HG03280 (cell line): Measurements from ENCODE around the gene ADAM23.

Experiments
- ATAC-seq: cut with Tn5 transposase; IDR thresholded peaks from one replicate; pipeline ENCODE4 v1.9.1; 2021; ENCODE audit warnings: mild to moderate bottlenecking, moderate library complexity; ENCODE audit not compliant: unreplicated experiment

The ADAM23 gene

DNA sequence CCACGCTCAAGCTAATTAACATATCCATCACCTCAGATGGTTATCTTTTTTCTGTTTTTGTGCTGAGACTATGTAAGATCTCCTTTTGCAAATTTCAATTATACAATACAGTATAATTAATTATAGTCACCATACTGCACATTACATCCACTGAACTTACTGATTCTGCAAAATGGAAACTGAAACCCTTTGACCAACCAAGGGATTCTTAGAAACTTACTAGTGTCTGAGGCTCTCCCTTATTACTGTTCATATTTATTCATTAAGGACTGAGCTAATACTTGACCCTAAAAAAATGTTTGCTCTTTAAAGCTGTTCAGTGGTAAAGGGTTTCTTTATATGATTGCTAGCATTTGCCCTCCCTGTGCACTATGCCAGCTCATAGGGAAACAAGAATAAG is 50.7 kb downstream of the ADAM23 start:
- no peak for ATAC-seq

- no peak for ATAC-seq
Observed at GRCh38 chr2:206502729-206503128, 59.4 kb downstream of the ADAM23 start.

GRCh38 chr2:206511283-206511682 is 68.0 kb downstream of the ADAM23 start:
- ATAC-seq: no peak

GRCh38 chr2:206512999-206513398 is 69.7 kb downstream of the ADAM23 start:
- ATAC-seq: no peak

- no peak for ATAC-seq
Observed at GRCh38 chr2:206515580-206515979, 72.2 kb downstream of the ADAM23 start.

GRCh38 chr2:206518997-206519396 is 75.7 kb downstream of the ADAM23 start:
- ATAC-seq: no peak

DNA sequence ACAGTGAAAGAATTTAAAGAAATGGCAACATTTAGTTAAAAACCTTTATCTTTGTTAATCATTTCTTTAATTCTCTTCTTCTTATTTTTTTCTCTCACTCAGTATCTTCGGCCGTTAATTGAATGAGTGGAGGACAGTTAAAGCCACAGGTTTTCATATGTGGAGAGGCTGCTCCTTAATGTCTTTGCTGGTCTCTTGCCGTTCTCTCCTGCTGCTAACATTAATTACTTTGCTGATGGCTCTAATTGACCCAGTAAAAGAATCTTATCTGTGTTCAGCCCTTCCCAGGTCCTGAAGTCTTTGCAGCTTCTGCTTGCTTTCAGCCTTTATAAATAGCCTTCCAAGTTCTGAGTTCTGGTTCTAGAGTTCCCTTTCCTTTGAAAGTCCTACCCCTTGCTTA is 77.1 kb downstream of the ADAM23 start:
- ATAC-seq: no peak

- no peak for ATAC-seq
Observed at GRCh38 chr2:206521115-206521514, 77.8 kb downstream of the ADAM23 start.

GRCh38 chr2:206521612-206522011 is 78.3 kb downstream of the ADAM23 start:
- ATAC-seq: no peak

DNA sequence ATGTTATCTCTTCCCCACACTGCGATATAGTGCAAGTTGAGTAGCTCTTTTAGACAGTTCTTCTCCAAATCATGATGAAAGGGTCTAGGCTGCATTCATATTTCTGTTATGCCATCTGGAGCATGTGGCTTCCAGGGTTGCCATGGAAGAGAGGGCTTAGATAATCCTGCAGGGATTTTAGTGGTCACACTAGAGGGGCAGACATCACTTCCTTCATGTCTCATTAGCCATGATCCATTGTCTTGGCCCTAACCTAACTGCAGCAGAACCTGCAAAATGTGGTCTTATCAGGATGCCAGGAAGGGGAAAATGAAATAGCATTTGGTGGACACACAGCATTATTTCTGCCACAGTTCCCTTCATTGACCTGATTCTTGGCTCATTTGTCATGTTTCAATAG is 83.1 kb downstream of the ADAM23 start:
- no peak for ATAC-seq

DNA sequence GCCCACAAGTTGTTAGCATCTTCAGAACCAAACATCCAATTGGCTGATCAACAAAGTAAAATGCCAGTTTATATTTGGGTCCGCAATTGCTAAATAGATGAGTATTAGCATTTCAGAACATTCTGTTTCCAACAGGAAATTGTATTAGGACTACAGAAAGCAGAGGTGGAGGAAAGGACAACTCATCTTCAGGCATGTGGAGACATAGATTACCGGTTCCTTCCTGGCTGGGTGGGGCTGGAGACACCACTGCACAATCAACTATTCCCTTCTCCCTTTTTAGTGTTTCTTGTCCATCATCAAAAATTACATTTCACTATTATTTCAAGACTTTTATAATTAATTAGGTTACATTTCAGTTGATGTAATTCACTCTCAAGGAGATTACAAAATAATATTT is 83.8 kb downstream of the ADAM23 start:
- no peak for ATAC-seq

DNA sequence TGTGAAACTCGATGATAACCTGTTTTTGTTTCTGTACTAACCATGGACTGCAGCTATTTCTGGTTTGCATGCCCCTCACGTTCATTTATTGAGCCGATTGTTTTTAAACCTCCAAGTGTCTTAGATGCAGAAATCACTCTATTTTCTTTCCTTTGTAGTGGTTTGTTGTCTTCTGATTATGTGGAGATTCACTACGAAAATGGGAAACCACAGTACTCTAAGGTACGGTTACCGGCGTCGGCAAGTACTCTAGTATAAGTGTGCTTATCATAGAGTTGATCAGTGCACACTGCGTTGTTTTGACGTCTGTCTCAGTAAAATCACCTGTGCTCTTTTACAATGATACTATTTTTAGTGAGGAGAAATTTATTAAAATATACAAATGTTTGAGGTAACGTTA is 87.4 kb downstream of the ADAM23 start:
- no peak for ATAC-seq

GRCh38 chr2:206531996-206532543 is 88.7 kb downstream of the ADAM23 start:
- no peak for ATAC-seq

DNA sequence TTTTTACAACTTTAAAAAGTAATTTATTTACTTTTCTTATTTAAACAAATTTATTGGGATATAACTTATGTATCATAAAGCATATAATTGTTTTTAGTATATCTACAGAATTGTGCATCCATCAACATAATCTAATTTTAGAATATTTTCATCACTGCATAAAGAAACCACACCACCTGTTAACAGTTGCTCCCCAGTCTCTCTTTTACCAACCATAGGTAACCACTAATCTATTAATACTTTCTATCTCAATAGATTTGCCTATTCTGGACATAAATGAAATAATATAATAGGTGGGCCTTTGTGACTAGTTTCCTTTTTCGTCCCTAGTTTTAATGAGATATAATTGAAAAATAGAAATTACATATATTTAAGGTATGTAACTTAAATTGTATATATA is 90.6 kb downstream of the ADAM23 start:
- ATAC-seq: no peak

DNA sequence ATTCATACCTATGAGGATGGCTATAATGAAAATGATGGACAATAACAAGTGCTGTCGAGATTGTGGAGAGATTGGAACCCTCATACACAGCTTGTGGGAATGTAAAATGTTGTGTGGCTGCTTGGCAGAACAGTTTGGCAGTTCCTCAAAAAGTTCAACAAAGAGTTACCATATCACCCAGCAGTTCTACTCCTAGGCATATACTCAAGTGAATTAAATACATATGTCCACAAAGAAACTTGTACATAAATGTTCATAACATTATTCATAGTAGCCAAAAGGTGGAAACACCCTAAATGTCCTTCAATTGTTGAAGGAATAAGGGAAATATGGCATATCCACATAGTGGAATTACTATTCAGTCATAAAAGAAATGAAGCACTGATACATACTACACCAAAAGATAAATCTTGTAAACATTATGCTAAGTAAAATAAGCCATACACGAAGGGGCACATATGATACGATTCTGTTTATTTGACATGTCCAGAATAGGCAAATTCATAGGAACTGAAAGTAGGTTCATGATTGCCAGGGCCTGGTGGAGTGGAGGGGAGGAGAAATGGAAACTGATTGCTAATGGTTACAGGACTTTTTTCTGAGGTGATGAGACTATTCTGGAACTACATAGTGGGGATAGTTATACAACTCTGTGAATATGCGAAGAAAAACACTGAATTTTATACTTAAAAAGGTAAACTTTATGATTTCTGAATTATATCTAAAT is 92.1 kb downstream of the ADAM23 start:
- no peak for ATAC-seq

GRCh38 chr2:206540757-206541156 is 97.4 kb downstream of the ADAM23 start:
- ATAC-seq: no peak

DNA sequence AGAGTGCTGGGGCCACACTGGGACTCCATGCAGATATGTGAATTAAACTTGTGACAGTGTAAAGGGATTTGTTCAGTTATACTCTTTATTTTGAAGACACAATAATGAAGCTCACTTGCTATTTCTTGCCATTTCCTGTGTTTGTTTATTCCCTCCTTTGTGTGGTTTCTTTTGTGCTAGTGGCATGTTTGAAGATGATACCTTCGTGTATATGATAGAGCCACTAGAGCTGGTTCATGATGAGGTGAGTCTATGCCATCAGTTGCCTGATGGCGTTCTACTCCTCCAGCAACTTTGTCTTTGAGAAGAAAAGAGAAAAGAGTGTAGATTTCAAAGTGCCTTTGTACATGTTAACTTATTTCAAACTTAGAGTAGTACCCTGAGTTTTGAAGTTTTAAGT is 99.7 kb downstream of the ADAM23 start:
- no peak for ATAC-seq

GRCh38 chr2:206548383-206548782 is 105.1 kb downstream of the ADAM23 start:
- ATAC-seq: no peak

DNA sequence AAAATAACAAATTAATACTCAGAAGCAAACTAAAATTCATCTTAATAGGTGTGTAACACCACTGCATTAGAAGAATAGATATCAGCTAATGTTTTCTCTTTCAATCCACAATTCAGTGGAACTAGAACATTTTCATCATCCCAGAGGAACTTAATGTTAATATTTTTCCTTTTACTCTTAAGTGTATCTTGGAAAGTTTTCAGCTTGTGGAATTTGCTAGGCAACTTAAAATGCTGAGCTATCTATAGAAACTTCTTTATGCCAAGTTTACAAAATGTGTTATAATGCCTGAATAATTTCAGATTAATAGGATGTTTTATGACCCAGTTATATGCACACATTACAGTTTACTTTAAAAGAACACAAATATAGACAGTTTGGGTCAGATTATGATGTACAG is 112.4 kb downstream of the ADAM23 start:
- no peak for ATAC-seq

DNA sequence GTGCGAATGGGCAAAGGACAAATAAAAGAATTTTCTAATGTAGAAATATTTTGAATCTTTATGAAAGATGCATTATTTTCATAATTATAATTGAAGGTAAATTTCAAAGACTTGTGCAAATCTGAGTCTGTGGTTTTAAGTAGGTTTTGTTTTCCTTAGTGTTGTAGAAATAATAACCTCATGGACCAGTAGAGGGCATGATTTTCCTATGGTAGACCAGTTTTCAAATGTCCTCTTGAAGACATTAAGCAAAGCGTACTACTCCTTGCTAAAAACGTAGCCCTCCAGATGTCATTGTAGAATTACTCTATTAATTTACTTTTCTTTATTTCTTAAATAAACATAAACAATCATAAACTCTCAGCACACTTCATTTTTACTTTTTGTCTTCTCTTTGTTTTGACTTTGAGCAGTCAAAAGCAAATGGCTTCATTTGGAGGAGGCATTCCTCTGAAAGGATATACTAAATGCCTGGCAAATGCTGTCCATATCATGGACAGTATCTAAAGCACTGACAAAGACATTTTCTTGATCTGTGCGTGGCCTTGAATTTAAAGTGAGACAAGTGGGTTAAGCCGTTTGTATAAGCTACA is 113.1 kb downstream of the ADAM23 start:
- ATAC-seq: no peak

- no peak for ATAC-seq
Observed at GRCh38 chr2:206557321-206557720, 114.0 kb downstream of the ADAM23 start.

GRCh38 chr2:206558492-206558891 is 115.2 kb downstream of the ADAM23 start:
- no peak for ATAC-seq

DNA sequence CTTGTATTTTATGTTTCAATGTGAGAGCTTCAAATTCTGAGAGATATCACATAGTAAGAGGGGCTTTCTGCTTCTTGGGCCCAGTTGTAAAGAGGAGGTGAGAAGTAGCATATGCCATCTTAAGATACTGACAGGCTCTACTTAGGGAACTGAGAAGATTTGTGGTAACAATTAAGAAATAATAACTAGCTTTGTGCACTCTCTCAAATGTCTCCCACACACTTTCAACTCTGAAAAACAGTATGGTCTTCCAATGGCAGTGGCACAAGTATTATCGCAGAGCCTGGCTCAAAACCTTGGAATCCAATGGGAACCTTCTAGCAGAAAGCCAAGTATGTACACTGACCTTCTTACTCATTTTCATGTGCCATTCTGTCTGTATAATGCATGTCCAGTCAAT is 118.6 kb downstream of the ADAM23 start:
- no peak for ATAC-seq
